Body of pancreas (tissue), 4 donors: ENCODE results near the gene PTGFRN. TPM values are rescaled to one million over a fixed set of nuclear protein-coding genes. Genes with fewer than 3 reads are reported as not detected.
A peak's percentile ranks its signal among the peaks of the same experiment; 100 is the strongest.

ENCODE experiments used
- ATAC-seq: fragments of 150-250 bp; one replicate; pipeline ENCODE4 v1.9.1; 2016
- DNase-seq, 4 donors: peaks; one replicate each; pipeline ENCODE4 v3.0.0-alpha.2; 2019
- H3K27ac ChIP-seq, 4 donors: fragments of 200-600 bp; sonication (generic); 1 replicate in 3 of 4; 2 replicates in 1 of 4; pipeline versions ENCODE4 v1.5.1 to v1.6.1; 2016 to 2019; ENCODE audit warnings: mild to moderate bottlenecking in 1 of 4, mixed read lengths in 1 of 4, moderate library complexity in 1 of 4
- H3K27me3 ChIP-seq, 2 donors: fragments of 200-600 bp; sonication (generic); one replicate each; pipeline ENCODE4 v1.6.0; 2016; ENCODE audit warnings: mild to moderate bottlenecking in 1 of 2
- H3K36me3 ChIP-seq, 2 donors: fragments of 200-600 bp; sonication (generic); replicated peaks in 1 of 2; 2 replicates each; pipeline ENCODE4 v1.5.1; 2016; ENCODE audit warnings: low read depth in 2 of 2; ENCODE audit not compliant: insufficient read depth in 1 of 2
- H3K4me1 ChIP-seq: fragments of 200-600 bp; sonication (generic); one replicate; pipeline ENCODE4 v1.6.0; 2016
- H3K4me3 ChIP-seq, 2 donors: fragments of 200-600 bp; sonication (generic); 1 replicate in 1 of 2; 2 replicates in 1 of 2; pipeline ENCODE4 v1.5.1; 2016 to 2019
- H3K9me3 ChIP-seq, 3 donors: fragments of 200-600 bp; sonication (generic); 1 replicate in 2 of 3; 2 replicates in 1 of 3; pipeline ENCODE4 v1.5.1; 2016
- POLR2A ChIP-seq, 3 donors: fragments of 450-650 bp; IDR thresholded peaks; one replicate each; pipeline ENCODE4 v1.6.1; 2016; ENCODE audit warnings: antibody characterized with exemption in 3 of 3, mild to moderate bottlenecking in 2 of 3
- WGBS, 2 donors: methylation state at CpG; one replicate each; pipeline ENCODE4 v1.1.5; 2017; 5-methylcytosine and 5-hydroxymethylcytosine counted together
- intact Hi-C: fragments of 100-400 bp; cut with DNase I; formaldehyde crosslinking; loops from one replicate; pipeline ENCODE4 v1.15.1; 2023
- total RNA-seq, 2 donors: library from RNA; depleted of rRNA; stranded (reverse); fragments of >200 nt; gene quantifications; one replicate each; pipeline ENCODE4 v1.1.0, GENCODE V29; 2016
- TF ChIP-seq, protein P1 (sequence below), 7 experiments: fragments of 450-650 bp in 4 of 7; fragments of 200-600 bp in 3 of 7; sonication (generic) in 3 of 7; IDR thresholded peaks; one replicate each; pipeline ENCODE4 v1.5.1; 2016 to 2019; ENCODE audit warnings: antibody characterized with exemption in 7 of 7

Gene PTGFRN
- total RNA-seq, 2 donors from 2014 or later, result 35.0 to 76.8 TPM

DNA sequence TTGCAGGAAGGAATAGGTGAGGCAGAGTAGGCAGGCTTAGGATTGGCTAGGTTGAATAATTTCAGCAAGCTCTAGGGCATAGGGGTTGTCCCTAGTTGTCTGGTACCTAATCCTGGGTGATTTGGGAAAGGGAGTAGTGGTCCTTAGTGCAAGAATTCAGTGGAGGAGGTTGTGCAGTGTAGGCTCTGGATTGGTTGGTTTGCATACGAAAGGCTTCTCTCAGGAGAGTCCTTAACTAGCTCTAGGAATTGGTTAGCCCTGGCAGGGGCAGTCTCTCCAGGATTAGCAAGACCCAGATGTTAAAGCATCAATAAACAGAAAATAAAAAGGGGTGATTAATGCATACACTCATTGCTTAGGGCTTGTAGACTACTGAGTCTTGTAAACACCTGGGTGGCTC is 82.2 kb downstream of the PTGFRN start:
- DNase-seq (no peak), ATAC-seq (no peak)
- TF ChIP-seq POLR2A (IDR thresholded peaks at IDR 0.05), result no peak
- TF ChIP-seq, protein P1, sequence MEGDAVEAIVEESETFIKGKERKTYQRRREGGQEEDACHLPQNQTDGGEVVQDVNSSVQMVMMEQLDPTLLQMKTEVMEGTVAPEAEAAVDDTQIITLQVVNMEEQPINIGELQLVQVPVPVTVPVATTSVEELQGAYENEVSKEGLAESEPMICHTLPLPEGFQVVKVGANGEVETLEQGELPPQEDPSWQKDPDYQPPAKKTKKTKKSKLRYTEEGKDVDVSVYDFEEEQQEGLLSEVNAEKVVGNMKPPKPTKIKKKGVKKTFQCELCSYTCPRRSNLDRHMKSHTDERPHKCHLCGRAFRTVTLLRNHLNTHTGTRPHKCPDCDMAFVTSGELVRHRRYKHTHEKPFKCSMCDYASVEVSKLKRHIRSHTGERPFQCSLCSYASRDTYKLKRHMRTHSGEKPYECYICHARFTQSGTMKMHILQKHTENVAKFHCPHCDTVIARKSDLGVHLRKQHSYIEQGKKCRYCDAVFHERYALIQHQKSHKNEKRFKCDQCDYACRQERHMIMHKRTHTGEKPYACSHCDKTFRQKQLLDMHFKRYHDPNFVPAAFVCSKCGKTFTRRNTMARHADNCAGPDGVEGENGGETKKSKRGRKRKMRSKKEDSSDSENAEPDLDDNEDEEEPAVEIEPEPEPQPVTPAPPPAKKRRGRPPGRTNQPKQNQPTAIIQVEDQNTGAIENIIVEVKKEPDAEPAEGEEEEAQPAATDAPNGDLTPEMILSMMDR (IDR thresholded peaks at IDR 0.05), result no peak
- Histone ChIP-seq H3K27ac (peak overlapping the region in 1 of 4 donors; percentile 52), H3K4me3 (no peak overlapping the region), H3K27me3 (no peaks in the 10 kb centered on the region), H3K9me3 (no peaks in the 10 kb centered on the region), H3K4me1 (peaks cover 39% of the 10 kb centered on the region), H3K36me3 (no peaks in the 10 kb centered on the region)
- WGBS, 2 donors, result 86 to 92% methylated on average over 1 of the region's 1 CpG
- intact Hi-C loops, result no loop called here

DNA sequence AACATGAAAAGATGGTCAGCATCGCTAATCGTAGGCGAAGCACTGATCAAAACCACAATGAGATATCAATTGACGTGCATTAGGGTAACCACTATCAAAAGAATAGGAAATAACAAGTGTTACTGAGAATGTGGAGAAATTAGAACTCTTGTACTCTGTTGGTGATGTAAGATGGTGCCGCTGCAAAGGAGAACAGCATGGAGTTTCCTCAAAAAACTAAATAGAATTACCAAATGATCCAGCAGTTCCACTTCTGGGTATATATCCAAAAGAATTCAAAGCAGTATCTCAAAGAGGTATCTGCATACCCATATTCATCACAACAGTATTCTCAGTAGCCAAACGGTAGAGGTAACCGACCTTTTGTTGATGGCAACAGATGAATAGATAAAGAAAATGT is 83.6 kb downstream of the PTGFRN start:
- no peaks in the 10 kb centered on the region for H3K36me3 ChIP-seq
- no peak overlapping the region for H3K27ac ChIP-seq
- TF ChIP-seq, protein P1 (IDR thresholded peaks at IDR 0.05), result no peak
- WGBS, 2 donors, result 91 to 94% methylated on average over 7 of the region's 7 CpGs
- ATAC-seq (no peak), DNase-seq (no peak)
- H3K4me3 ChIP-seq, result no peak overlapping the region
- H3K9me3 ChIP-seq, result no peaks in the 10 kb centered on the region
- intact Hi-C loops, result no loop called here
- no peaks in the 10 kb centered on the region for H3K27me3 ChIP-seq
- H3K4me1 ChIP-seq, result peaks cover 31% of the 10 kb centered on the region

DNA sequence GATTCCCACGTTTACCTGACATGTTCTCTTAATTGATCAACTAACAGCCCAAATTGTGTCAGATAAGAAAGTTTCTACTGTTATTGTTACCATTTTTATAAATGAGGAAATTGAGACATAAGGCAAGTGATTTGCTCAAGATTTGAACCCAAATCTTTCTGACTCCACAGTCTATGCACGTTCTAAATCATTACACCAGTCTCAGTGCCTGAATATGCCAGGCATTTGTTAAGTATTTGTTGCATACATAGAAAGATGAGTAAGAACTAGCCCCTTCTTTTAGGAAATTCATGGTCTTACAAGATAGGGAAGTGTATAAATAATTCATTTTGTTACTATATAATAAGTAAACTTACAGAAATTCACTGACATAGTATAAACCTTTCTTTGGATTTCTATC is 84.7 kb downstream of the PTGFRN start:
- Histone ChIP-seq H3K4me1 (peaks cover 19% of the 10 kb centered on the region), H3K27me3 (no peaks in the 10 kb centered on the region), H3K4me3 (no peak overlapping the region), H3K36me3 (no peaks in the 10 kb centered on the region), H3K27ac (no peak overlapping the region), H3K9me3 (no peaks in the 10 kb centered on the region)
- no peak for ATAC-seq
- DNase-seq, result no peak
- WGBS, 2 donors, result 70 to 74% methylated on average over 2 of the region's 2 CpGs
- intact Hi-C loops, result no loop called here
- TF ChIP-seq, protein P1 (IDR thresholded peaks at IDR 0.05), result no peak
- no peak for TF ChIP-seq POLR2A (IDR thresholded peaks at IDR 0.05)

DNA sequence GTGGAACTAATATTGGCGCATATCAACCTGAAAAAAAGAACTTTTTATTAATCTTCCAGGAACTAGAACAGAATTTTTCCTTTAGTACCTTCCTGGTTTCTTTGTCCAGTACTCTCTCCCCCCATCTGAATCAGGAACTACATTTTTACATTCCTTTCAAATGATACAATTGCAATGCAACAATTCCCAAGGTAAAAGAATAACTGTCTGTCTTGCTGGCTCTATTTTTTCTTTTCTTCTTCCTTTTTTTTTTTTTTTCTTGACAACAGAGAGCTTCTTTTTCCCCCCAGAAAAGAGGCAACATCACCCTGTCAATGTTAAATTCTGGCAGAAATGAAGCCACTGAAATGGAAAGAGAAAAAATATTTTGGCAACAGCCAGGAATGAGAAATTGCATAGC is 87.3 kb downstream of the PTGFRN start:
- intact Hi-C loops, result no loop called here
- H3K36me3 ChIP-seq, result no peaks in the 10 kb centered on the region
- TF ChIP-seq, protein P1 (IDR thresholded peaks at IDR 0.05), result no peak
- TF ChIP-seq POLR2A (IDR thresholded peaks at IDR 0.05), result no peak
- no peaks in the 10 kb centered on the region for H3K9me3 ChIP-seq
- peaks cover 5% of the 10 kb centered on the region for H3K4me1 ChIP-seq
- ATAC-seq (peak; percentile 90), DNase-seq (no peak)
- no peaks in the 10 kb centered on the region for H3K27me3 ChIP-seq
- H3K27ac ChIP-seq, result peak overlapping the region; percentile 56 to 81 (median 70)
- no peak overlapping the region for H3K4me3 ChIP-seq
- 58 to 69% methylated on average over 1 of the region's 1 CpG for WGBS, 2 donors

DNA sequence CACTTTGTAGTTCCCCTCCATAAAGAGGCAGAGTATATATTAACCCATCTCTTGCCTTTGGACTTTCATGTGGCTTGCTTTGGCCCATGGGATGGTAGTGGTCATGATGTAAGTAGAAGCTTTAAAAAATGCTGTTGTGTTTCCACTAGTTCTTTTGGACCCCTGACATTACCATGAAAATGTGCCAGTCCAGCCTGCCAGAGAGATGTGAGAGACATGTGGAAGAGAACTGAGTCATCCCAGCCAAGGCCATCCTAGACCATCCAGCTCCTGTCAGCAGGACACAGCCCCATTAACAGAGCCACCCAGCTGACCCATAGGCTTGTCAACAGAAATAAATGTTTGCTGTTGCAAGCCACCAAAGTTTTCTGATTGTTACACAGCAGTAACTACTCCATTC is 87.9 kb downstream of the PTGFRN start:
- intact Hi-C loops, result no loop called here

More for the DNA sequence above, 87.9 kb downstream of the PTGFRN start:
- ATAC-seq (no peak), DNase-seq (no peak)
- Histone ChIP-seq H3K4me3 (no peak overlapping the region), H3K27ac (peak overlapping the region; percentile 56 to 81 (median 70)), H3K4me1 (peaks cover 5% of the 10 kb centered on the region), H3K9me3 (no peaks in the 10 kb centered on the region), H3K27me3 (no peaks in the 10 kb centered on the region), H3K36me3 (no peaks in the 10 kb centered on the region)
- TF ChIP-seq, protein P1 (IDR thresholded peaks at IDR 0.05), result no peak
- no peak for TF ChIP-seq POLR2A (IDR thresholded peaks at IDR 0.05)
